Testis (tissue), 3 donors: ENCODE data around the gene CATSPERD. TPM values are rescaled to one million over a fixed set of nuclear protein-coding genes. Genes with fewer than 3 reads are reported as not detected.

Source experiments
- DNase-seq: peaks from one replicate; pipeline ENCODE4 v3.0.0-alpha.2; 2019
- H3K27ac ChIP-seq, 2 donors: fragments of 200-600 bp; sonication (generic); one replicate each; pipeline ENCODE4 v1.5.1; 2019
- H3K27me3 ChIP-seq: fragments of 200-600 bp; sonication (generic); one replicate; pipeline ENCODE4 v1.5.1; 2019
- H3K36me3 ChIP-seq: fragments of 200-600 bp; sonication (generic); one replicate; pipeline ENCODE4 v1.5.1; 2017; ENCODE audit warnings: low read depth; ENCODE audit errors: missing control alignments
- H3K4me1 ChIP-seq: fragments of 200-600 bp; sonication (generic); one replicate; pipeline ENCODE4 v1.5.1; 2019
- H3K4me3 ChIP-seq, 2 donors: fragments of 200-600 bp; sonication (generic); one replicate each; pipeline ENCODE4 v1.5.1; 2017 to 2019
- H3K9me3 ChIP-seq: fragments of 200-600 bp; sonication (generic); one replicate; pipeline ENCODE4 v1.5.1; 2017
- CTCF ChIP-seq, 3 experiments: fragments of 450-650 bp in 2 of 3; fragments of 200-600 bp in 1 of 3; sonication (generic) in 1 of 3; IDR thresholded peaks; one replicate each; pipeline ENCODE4 v1.5.1; 2016 to 2019; ENCODE audit warnings: antibody characterized with exemption in 3 of 3, mild to moderate bottlenecking in 2 of 3, moderate library complexity in 1 of 3
- POLR2A ChIP-seq: fragments of 450-650 bp; IDR thresholded peaks from one replicate; pipeline ENCODE4 v1.6.1; 2017; ENCODE audit warnings: antibody characterized with exemption, mild to moderate bottlenecking, moderate library complexity
- WGBS, 2 donors: methylation state at CpG; one replicate each; pipeline ENCODE4 v1.1.5; 2018; 5-methylcytosine and 5-hydroxymethylcytosine counted together
- intact Hi-C: fragments of 100-400 bp; cut with DNase I; formaldehyde crosslinking; loops from one replicate; pipeline ENCODE4 v1.15.1; 2023; ENCODE audit warnings: low total_unique reads
- polyA plus RNA-seq: library from polyadenylated mRNA; stranded (reverse); fragments of 350-450 nt; fragmentation: Illumina TruSeq; extraction: RNeasy Lipid Tissue Mini Kit (QIAGEN cat#74804); gene quantifications from one replicate; pipeline ENCODE4 v1.2.3, GENCODE V29; 2014; ENCODE audit warnings: low read depth, low replicate concordance; ENCODE audit not compliant: insufficient read depth
- total RNA-seq, 2 donors: library from RNA; depleted of rRNA; stranded (reverse); fragments of >200 nt; gene quantifications; one replicate each; pipeline ENCODE4 v1.2.3, GENCODE V29; 2016

CATSPERD gene
- total and polyA plus RNA-seq, 3 donors from 2014 or later: 6.1 to 31.3 (median 9.3) TPM

GRCh38 chr19:5681391-5682106, 38.9 kb upstream of the CATSPERD start:
- Histone ChIP-seq H3K4me3 (peak overlapping the region; percentile 70 to 94), H3K36me3 (no peaks in the 10 kb centered on the region), H3K27ac (no peak overlapping the region), H3K9me3 (no peaks in the 10 kb centered on the region), H3K27me3 (no peaks in the 10 kb centered on the region), H3K4me1 (peaks cover 13% of the 10 kb centered on the region)
- intact Hi-C loops: no loop called here
- TF ChIP-seq POLR2A (no peak), CTCF (IDR thresholded peaks at IDR 0.05) (no peak)
- 46 to 51% methylated on average over 17 of the region's 17 CpGs for WGBS, 2 donors
- no peak for DNase-seq

DNA sequence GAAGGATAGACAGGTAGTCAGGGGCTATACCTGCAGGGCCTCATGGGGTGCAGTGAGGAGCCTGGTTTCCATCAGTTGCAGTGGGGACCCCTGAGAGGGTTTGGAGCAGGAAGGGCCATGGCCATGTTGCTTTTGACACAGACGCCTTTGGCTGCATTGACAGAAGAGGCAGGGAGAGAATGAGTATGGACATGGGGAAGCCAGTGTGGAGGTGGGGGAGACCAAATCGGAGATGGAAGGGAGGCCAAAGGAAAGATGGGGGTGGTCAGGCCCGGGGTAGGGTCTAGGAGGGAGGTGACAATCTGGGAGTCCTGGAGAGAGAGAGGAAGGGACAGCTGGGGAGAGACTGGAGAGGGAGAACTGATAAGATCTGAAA, 38.3 kb upstream of the CATSPERD start:
- Histone ChIP-seq H3K4me1 (peaks cover 13% of the 10 kb centered on the region), H3K4me3 (no peak overlapping the region), H3K9me3 (no peaks in the 10 kb centered on the region), H3K27me3 (no peaks in the 10 kb centered on the region), H3K36me3 (no peaks in the 10 kb centered on the region), H3K27ac (no peak overlapping the region)
- intact Hi-C loops: no loop called here
- DNase-seq: no peak
- WGBS, 2 donors: 79 to 92% methylated on average over 3 of the region's 3 CpGs
- TF ChIP-seq POLR2A (no peak), CTCF (IDR thresholded peaks at IDR 0.05) (no peak)

GRCh38 chr19:5683177-5683886, 37.1 kb upstream of the CATSPERD start:
- 88 to 93% methylated on average over 10 of the region's 10 CpGs for WGBS, 2 donors
- H3K27me3 ChIP-seq: no peaks in the 10 kb centered on the region
- intact Hi-C loops: no loop called here
- no peaks in the 10 kb centered on the region for H3K9me3 ChIP-seq
- no peak overlapping the region for H3K27ac ChIP-seq
- no peaks in the 10 kb centered on the region for H3K36me3 ChIP-seq
- no peak overlapping the region for H3K4me3 ChIP-seq
- peaks cover 13% of the 10 kb centered on the region for H3K4me1 ChIP-seq
- no peak for DNase-seq
- TF ChIP-seq POLR2A (no peak), CTCF (IDR thresholded peaks at IDR 0.05) (no peak)

GRCh38 chr19:5684694-5685430, 35.6 kb upstream of the CATSPERD start:
- intact Hi-C loops: loop anchor here (5.0 kb wide), 1 partner anchor 63 kb away; the partner anchor contains the start of genes SAFB and SAFB2
- no peak for TF ChIP-seq CTCF (IDR thresholded peaks at IDR 0.05)
- no peaks in the 10 kb centered on the region for H3K9me3 ChIP-seq
- H3K36me3 ChIP-seq: no peaks in the 10 kb centered on the region
- 89 to 90% methylated on average over 11 to 22 of the region's 22 CpGs for WGBS, 2 donors
- H3K4me3 ChIP-seq: no peak overlapping the region
- peaks cover 11% of the 10 kb centered on the region for H3K4me1 ChIP-seq
- H3K27me3 ChIP-seq: no peaks in the 10 kb centered on the region
- no peak for DNase-seq
- no peak overlapping the region for H3K27ac ChIP-seq
